Keratinocyte (primary cell): Measurements from ENCODE around the gene MON2. TPM values are rescaled to one million over a fixed set of nuclear protein-coding genes. Genes with fewer than 3 reads are reported as not detected.
A peak's percentile ranks its signal among the peaks of the same experiment; 100 is the strongest.

Experiments used
- DNase-seq: peaks from one replicate; pipeline ENCODE4 v3.0.0-alpha.2; 2011; ENCODE audit warnings: low read depth, missing footprints, low spot score
- FAIRE-seq: peaks from 2 replicates; lab custom pipeline; 2011; peaks lifted over from hg19 to GRCh38; lab: Jason Lieb, UNC
- H2AFZ ChIP-seq: 2 replicates; pipeline ENCODE4 v1.6.0; 2012; ENCODE audit warnings: low read length, control low read depth, inconsistent platforms; ENCODE audit not compliant: control insufficient read depth
- H3K27ac ChIP-seq: 2 replicates; pipeline ENCODE4 v1.5.1; 2011; ENCODE audit warnings: low read length; ENCODE audit not compliant: control insufficient read depth, insufficient read depth
- H3K27me3 ChIP-seq: 3 replicates; pipeline ENCODE4 v1.6.0; 2011; ENCODE audit warnings: low read length; ENCODE audit not compliant: control insufficient read depth, insufficient read depth; ENCODE audit errors: extremely low read depth
- H3K36me3 ChIP-seq, 2 experiments: 2 replicates in 1 of 2; 3 replicates in 1 of 2; pipeline ENCODE4 v1.5.1; 2011; ENCODE audit warnings: low read length in 2 of 2, mild to moderate bottlenecking in 1 of 2; ENCODE audit not compliant: control insufficient read depth in 2 of 2, insufficient read depth in 2 of 2; ENCODE audit errors: extremely low read depth in 1 of 2
- H3K4me1 ChIP-seq: 3 replicates; pipeline ENCODE4 v1.5.1; 2011; ENCODE audit warnings: low read length; ENCODE audit not compliant: control insufficient read depth, insufficient read depth; ENCODE audit errors: extremely low read depth
- H3K4me2 ChIP-seq: 3 replicates; pipeline ENCODE4 v1.6.0; 2011; ENCODE audit warnings: low read depth, low read length; ENCODE audit not compliant: control insufficient read depth, insufficient read depth; ENCODE audit errors: extremely low read depth
- H3K4me3 ChIP-seq, 3 experiments: fragments of 200-600 bp in 1 of 3; sonication (generic) in 1 of 3; 2 replicates in 2 of 3; 3 replicates in 1 of 3; pipeline ENCODE4 v1.5.1; 2011 to 2016; ENCODE audit warnings: low read length in 3 of 3, mild to moderate bottlenecking in 3 of 3, control low read depth in 2 of 3, inconsistent platforms in 1 of 3, low read depth in 1 of 3, mixed read lengths in 1 of 3, mixed run types in 1 of 3, moderate library complexity in 1 of 3; ENCODE audit not compliant: control insufficient read depth in 2 of 3, insufficient read depth in 2 of 3; ENCODE audit errors: extremely low read depth in 1 of 3
- H3K79me2 ChIP-seq: 2 replicates; pipeline ENCODE4 v1.6.0; 2012; ENCODE audit warnings: low read length; ENCODE audit not compliant: control insufficient read depth, insufficient read depth
- H3K9ac ChIP-seq: 3 replicates; pipeline ENCODE4 v1.6.0; 2011; ENCODE audit warnings: low read length; ENCODE audit not compliant: control insufficient read depth, insufficient read depth; ENCODE audit errors: extremely low read depth
- H3K9me1 ChIP-seq: 3 replicates; pipeline ENCODE4 v1.6.0; 2011; ENCODE audit warnings: low read length; ENCODE audit not compliant: control insufficient read depth, insufficient read depth; ENCODE audit errors: extremely low read depth
- H3K9me3 ChIP-seq: 2 replicates; pipeline ENCODE4 v1.5.1; 2012; ENCODE audit warnings: low read depth, low read length; ENCODE audit not compliant: control insufficient read depth
- H4K20me1 ChIP-seq: 3 replicates; pipeline ENCODE4 v1.6.0; 2011; ENCODE audit warnings: low read length; ENCODE audit not compliant: control insufficient read depth, insufficient read depth; ENCODE audit errors: extremely low read depth
- CTCF ChIP-seq, 3 experiments: IDR thresholded peaks in 1 of 3; conservative IDR thresholded peaks in 1 of 3; optimal IDR thresholded peaks in 1 of 3; 2 replicates in 2 of 3; 3 replicates in 1 of 3; pipeline versions ENCODE3 to v1.5.1; 2011; ENCODE audit warnings: low read length in 3 of 3, mild to moderate bottlenecking in 3 of 3, moderate library complexity in 2 of 3, control low read depth in 1 of 3, inconsistent platforms in 1 of 3; ENCODE audit not compliant: insufficient read depth in 2 of 3; ENCODE audit errors: extremely low read depth in 1 of 3
- EZH2 ChIP-seq: IDR thresholded peaks from one replicate; pipeline ENCODE4 v1.6.1; 2012; ENCODE audit warnings: inconsistent platforms, mild to moderate bottlenecking, low read length, moderate library complexity
- dilution Hi-C: fragments of 300-500 bp; cut with MboI; formaldehyde crosslinking; loops from one replicate; pipeline ENCODE4 v1.7.0; 2020; ENCODE audit warnings: low sequenced_read_pairs; ENCODE audit not compliant: extremely low pct_ligation_motif_present
- polyA plus RNA-seq, 5 experiments: library from polyadenylated mRNA; depleted of rRNA in 3 of 5; stranded (reverse) in 3 of 5; stranded (forward) in 1 of 5; unstranded in 1 of 5; fragments of >200 nt; gene quantifications; 1 replicate in 1 of 5; 2 replicates in 3 of 5; 3 replicates in 1 of 5; pipeline versions ENCODE4 v1.2.1 to v1.2.3, GENCODE V29; 2011 to 2012; ENCODE audit warnings: missing spikeins in 2 of 5, low read depth in 1 of 5, low replicate concordance in 1 of 5

Gene MON2
- polyA plus RNA-seq, 1 donor (not counting 4 experiments of a cell fraction or from before 2014, with no cell fraction given), result 18.5 TPM

- peaks cover 22% of the 10 kb centered on the region for H3K27me3 ChIP-seq
- peaks cover 17% of the 10 kb centered on the region for H3K4me1 ChIP-seq
- H3K36me3 ChIP-seq, result no peaks in the 10 kb centered on the region
- FAIRE-seq, result peak; percentile 70
- no peak overlapping the region for H2AFZ ChIP-seq
- DNase-seq, result peak; percentile 15
- no peaks in the 10 kb centered on the region for H3K9me1 ChIP-seq
- H3K9ac ChIP-seq, result no peak overlapping the region
- no peak overlapping the region for H3K4me3 ChIP-seq
- dilution Hi-C loops, result no loop called here
- H3K27ac ChIP-seq, result no peak overlapping the region
- H3K9me3 ChIP-seq, result no peaks in the 10 kb centered on the region
- no peak overlapping the region for H3K4me2 ChIP-seq
- no peaks in the 10 kb centered on the region for H3K79me2 ChIP-seq
- TF ChIP-seq CTCF (optimal IDR thresholded peaks at IDR 0.05 in 1 of 3, IDR thresholded peaks at IDR 0.05 in 1 of 3, conservative IDR thresholded peaks at IDR 0.05 in 1 of 3; ENCODE audit: extremely low read depth in 1 of 3, insufficient read depth in 2 of 3, low read length in 3 of 3), result peak; percentile 51 to 61 (median 55)
- no peak for TF ChIP-seq EZH2
- H4K20me1 ChIP-seq, result no peaks in the 10 kb centered on the region
These were observed 28.4 kb upstream of the MON2 start for GRCh38 chr12:62438098-62438692.

DNA sequence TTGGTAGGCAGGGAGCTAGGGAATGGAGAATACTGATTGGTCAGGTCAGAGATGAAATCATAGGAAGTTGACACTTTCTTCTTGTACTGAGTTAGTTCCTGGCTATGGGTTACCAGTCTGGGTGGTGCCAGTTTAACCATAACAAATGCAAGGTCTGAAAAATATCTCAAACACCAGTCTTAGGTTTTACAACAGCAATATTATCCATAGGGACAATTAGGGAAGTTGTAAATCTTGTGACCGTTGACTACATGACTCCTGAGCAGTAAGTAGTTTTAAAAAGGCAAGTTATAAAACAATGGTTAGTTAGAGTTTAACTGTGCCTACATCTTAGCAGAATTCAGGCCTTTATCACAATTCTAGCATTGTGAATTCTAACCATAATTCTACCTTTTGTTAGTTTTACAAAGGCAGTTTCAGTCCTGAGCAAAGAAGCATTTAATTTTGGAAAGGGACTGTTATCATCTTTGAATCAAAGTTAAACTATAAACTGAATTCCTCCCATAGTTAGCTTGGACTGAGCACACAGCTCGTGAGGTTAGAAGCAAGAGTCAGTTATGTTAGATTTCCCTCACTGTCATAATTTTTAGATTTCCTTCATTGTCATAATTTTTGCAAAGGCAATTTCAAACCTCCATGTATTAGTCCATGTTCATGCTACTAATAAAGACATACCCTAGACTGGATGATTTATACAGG, 19.7 kb upstream of the MON2 start:
- TF ChIP-seq CTCF (optimal IDR thresholded peaks at IDR 0.05 in 1 of 3, IDR thresholded peaks at IDR 0.05 in 1 of 3, conservative IDR thresholded peaks at IDR 0.05 in 1 of 3; ENCODE audit: extremely low read depth in 1 of 3, insufficient read depth in 2 of 3, low read length in 3 of 3) (no peak), EZH2 (no peak)
- H3K4me2 ChIP-seq, result no peak overlapping the region
- no peaks in the 10 kb centered on the region for H3K4me1 ChIP-seq
- H3K27ac ChIP-seq, result no peak overlapping the region
- no peaks in the 10 kb centered on the region for H3K9me1 ChIP-seq
- no peak overlapping the region for H3K4me3 ChIP-seq
- no peaks in the 10 kb centered on the region for H3K79me2 ChIP-seq
- no peak overlapping the region for H3K9ac ChIP-seq
- no peaks in the 10 kb centered on the region for H3K27me3 ChIP-seq
- FAIRE-seq (no peak), DNase-seq (no peak)
- no peaks in the 10 kb centered on the region for H3K36me3 ChIP-seq
- dilution Hi-C loops, result no loop called here
- no peak overlapping the region for H2AFZ ChIP-seq
- no peaks in the 10 kb centered on the region for H4K20me1 ChIP-seq
- no peaks in the 10 kb centered on the region for H3K9me3 ChIP-seq
